Skeletal muscle cell (primary cell): ENCODE data around the gene CHST7.

Experiments used
- DNase-seq: peaks from one replicate; pipeline ENCODE4 v3.0.0-alpha.2; 2010; ENCODE audit warnings: low read depth
- H3K4me3 ChIP-seq: 2 replicates; pipeline ENCODE4 v1.5.1; 2011; ENCODE audit warnings: low read depth, mild to moderate bottlenecking, control low read depth, low read length, moderate library complexity

The CHST7 gene

DNA sequence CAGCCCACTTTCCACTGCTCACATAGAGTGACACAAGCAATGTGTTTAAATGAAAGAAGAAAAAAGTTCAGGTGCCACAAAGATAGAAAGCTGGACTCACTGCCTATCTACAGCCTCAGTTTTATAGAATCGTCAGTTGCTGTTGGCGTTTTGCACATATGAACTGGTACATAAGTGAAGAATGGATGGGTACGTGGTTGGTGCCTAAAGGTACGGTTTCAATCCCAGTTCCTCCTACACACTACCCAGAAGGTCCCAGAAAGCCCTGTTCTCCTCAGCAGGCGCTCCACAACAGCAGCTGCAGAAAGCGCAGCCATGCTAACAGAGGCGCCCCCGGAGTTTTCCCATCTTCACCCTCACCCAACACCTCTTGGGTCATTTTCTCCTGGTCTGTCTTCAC is 23.6 kb downstream of the CHST7 start:
- no peak for DNase-seq
- H3K4me3 ChIP-seq = no peak overlapping the region

DNA sequence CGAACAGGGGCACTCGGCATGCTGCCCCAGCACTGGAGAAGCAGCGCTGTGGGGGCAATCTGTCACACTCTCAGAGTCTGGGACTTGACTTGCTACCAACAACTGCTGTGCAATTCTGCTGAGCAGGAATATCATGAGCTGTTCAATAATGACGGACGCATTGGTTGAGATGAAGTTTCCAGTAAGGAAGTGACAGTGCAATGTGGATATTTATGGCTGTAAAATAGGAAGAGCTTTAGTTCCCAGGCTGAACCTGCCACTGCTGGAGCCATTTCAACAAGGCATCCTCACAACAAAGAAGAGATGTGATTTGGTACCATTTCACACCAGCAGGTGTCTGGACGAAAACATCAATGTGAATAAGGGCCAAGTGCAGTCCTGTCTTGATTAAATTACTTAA is 24.2 kb downstream of the CHST7 start:
- H3K4me3 ChIP-seq = no peak overlapping the region
- no peak for DNase-seq

DNA sequence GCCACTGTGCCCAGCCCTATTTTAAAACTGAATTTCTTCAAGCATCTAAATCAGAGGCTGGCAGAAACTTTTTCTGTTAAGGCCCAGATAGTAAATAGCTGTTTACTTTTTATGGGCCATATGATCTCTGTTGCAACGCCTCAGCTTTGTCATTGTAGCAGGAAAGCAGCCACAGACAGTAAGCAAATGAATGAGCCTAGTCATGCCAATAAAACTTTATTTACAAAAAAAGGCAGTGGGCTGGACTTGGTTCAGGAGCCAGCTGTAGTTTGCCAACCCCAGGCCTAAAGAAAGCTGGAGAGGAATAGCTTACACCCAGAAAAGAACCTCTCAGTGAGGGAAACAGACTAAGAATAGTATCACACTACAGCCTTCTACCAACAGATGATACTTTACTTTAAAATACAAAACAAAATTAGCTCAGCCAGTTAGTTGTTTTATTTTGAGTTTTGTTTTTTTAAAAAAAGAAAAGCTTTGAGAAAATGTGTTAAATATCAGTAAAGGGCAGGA is 25.5 kb downstream of the CHST7 start:
- no peak overlapping the region for H3K4me3 ChIP-seq
- DNase-seq = no peak

DNA sequence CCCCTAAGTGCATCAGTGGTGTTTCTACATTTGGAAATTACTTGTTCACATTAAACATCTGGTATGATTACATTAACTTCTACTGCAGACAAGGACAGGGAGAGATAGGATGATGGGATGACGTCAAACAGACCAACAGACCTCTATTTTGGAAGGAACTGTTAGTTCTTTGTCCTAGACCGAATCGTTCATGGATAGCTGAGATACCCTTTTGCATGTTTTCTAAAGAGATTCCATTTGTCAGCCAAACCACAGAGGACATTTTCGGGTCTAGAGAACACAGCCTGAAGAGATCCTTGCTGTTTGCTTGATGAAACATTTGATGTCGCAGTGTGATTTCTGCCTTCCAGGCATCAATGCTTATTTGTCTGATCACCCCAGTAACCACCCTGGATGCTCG is 27.7 kb downstream of the CHST7 start:
- DNase-seq = no peak
- H3K4me3 ChIP-seq = no peak overlapping the region

DNA sequence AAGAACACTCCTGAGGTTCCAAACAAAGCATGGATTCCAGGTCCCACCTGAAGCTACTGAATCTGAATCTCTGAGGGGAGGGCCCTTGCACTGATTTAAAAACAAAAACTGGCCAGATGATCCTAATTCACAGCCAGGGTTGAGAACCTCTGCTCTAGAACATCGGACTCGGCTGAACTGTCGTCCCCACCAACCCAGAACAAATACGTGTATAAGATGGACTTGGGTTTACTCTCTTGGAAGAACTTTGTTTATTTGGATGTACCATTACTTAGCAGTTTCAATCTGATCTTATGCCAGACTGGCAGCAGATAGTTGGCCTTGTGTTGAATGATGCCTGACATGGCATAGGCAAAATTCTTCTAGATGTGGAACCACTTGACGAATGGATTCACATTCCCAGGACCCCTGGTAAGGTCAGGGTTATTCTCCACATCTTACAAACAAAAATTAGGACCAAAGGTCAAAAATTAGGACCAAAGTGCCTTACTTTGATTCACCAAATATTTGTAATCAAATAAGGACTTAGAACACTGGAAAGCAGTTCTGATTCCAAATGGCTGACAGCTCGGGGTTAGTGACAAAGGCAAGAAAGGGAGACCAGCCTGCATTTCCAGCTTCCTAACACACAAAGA is 29.0 kb downstream of the CHST7 start:
- no peak overlapping the region for H3K4me3 ChIP-seq
- no peak for DNase-seq

DNA sequence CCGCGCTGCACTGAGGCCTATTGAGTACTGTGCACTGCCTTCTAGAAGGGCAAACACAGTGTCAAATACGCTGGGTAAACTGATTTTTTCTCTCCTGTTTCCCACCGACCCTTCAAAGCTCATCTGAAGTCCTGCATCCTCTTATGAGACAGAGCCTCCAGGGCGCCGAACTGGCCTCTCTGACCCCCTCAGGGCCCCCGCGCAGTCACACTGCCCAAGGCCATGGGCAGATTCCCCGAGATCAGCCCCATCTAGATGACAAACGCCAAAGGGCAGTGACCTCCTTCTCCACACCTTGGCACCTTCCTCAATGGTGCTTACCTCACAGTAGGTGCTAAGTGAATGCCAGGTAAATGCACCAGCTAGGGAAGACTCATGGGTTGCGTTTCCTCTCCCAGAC is 34.4 kb downstream of the CHST7 start:
- DNase-seq = no peak
- no peak overlapping the region for H3K4me3 ChIP-seq

DNA sequence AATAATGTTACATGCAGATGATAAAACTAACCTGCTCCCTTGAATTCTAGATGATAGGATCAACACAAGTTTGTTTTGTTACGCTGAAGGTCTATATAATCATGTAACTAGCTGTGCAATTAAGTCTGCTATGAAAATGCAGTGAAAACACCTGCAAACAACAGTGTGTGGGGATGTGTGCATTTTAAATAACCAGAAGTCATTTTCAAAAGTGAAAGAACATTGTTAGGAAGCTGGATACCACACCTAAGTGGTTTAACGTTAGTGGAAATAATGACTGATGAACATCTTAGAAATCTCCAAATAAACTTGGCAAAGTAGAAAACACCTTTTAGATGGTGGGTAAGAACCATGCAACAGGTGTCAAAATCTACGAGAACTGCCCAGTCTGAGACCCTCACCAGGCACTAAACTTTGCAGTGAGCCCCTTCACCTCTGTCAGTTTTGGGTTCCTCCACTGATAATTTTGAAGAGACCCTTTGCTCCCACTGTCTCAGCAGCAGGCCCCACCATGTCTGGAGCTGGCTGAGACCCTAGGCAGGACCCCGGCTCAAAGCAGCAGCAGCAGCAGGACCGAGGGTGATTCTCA is 36.6 kb downstream of the CHST7 start:
- no peak for DNase-seq
- no peak overlapping the region for H3K4me3 ChIP-seq

DNA sequence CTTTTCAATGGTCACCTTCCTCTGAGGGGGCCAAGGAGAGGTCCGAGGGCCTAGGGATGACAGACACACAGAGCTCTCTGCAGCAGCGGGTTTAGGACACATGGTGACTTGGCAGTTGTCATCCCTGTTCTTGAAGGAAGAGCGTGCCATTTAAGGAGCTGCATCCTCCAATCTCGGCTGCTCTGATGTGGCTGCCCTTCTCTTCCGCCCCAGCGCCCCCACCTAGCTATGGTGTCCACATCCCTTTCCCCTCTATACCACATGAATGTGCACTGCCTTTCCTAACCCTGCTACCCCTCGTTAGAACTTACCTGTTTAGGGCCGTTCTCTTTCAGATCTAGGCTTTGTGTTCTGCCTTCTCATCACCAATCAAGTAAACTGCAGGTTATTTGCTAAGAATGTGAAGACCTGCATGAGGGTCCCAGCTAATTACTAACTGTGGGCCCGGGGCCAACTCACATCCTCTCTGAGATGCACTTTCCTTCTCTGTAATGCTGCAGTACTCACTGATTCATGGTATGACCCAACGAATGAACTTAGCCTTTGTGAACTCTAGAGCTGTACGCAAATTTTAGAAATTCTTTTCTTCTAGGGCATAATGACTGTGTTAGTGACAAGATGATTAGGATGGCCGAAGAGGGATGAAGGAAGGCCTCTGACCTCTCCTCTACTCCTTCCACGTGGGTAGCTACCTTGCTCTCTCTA is 38.2 kb downstream of the CHST7 start:
- no peak overlapping the region for H3K4me3 ChIP-seq
- DNase-seq = no peak

DNA sequence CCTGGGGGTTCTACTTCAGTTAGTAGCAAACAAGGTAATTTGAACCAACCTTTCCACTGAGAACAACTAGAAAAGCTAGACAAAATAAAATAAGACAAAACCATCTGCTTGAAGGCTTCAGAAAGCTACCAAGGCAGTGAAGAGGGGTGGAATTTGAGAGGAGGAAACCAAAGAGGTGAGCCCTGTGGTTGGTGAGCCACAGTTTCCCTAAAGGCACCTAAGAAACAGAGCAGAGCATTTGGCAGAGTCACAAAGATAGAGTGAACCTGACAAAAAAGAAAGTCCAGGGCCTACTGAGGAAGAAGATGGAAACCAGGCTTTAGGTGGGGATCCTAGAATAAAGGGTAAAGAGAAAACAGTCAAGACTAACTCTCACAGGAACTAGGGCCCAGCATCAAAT is 44.3 kb downstream of the CHST7 start:
- H3K4me3 ChIP-seq = no peak overlapping the region
- DNase-seq = no peak

DNA sequence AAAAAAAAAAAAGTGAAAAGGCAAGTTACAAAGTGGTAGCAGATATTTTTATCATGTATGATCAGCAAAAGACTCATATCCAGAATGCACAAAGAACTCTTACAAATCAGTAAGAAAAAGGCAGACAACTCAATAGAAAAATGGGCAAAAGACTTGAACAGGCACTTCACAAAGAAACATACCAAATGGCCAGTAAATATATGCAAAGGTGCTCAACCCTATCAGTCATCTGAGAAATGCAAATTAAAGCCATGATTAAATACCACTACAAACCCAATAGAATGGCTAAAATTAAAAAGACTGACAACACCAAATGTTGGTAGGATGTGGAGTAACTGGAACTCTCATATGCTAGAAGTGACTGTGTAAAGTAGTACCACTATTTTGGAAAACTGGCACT is 45.4 kb downstream of the CHST7 start:
- no peak for DNase-seq
- H3K4me3 ChIP-seq = no peak overlapping the region

DNA sequence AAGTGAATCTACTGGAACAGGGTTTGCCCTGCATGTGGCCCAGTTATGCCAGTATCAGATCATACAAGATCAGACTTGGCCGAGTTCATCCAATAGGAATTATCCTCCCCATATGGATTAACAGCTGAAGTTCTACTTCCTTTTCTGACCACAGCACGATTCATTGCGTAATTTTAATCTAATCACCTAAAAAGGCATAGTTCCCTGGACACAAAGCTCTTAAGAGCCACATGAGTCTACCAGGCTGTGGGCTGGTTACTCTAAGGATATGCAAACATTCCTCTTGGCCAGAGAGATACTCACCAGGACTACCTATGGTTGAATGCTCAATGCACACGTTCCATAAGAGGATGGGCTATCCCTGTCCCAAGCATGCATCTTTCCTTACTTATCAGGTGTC is 46.9 kb downstream of the CHST7 start:
- no peak overlapping the region for H3K4me3 ChIP-seq
- DNase-seq = no peak

DNA sequence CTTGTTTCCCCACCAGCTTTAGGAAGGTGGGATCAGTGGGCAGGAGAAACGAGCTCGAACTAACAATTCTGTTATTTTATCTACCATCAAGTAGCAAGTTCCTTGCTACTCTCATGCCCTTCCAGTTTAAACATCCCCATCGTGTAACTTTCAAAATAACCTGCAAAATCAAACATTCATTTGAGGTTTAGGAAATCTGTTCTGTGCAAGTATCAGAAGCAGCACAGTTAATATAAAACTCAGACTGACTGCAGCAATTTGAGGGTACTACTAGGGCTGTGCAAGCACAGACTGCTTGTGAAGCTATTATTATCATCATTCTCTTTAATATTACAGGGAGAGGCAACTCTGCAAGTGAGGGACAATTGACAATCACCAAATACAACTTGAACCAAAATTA is 48.0 kb downstream of the CHST7 start:
- no peak for DNase-seq

DNA sequence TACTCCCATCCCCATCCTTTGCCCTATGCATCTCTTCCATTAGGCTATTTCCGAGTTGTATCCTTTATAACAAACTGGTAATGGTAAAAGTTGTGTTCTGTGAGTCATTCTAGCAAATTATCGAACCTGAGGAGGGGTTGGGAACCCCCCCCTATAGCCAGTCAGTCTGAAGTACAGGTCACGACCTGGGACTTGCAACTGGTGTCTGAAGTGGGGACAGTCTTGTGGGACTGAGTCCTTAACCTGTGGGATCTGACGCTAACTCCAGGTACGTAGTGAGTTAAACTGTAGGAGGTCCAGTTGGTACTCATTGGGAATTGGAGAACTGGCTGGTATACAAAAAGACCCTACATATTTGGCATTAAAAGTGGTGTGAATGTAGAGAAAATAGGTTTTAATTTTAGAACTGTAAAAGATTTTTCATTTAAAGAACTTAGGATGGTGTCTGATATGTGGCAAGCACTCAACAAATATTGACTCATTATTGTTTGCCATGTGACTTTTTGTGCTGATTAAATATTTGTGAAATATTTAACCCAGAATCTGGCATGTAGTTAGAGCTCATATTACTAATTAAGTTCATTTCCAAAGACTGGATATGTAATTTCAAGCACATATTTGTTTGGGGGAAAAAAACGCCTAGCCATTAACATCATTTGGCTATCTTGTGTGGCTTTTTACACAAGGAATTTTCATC is 50.7 kb downstream of the CHST7 start:
- no peak for DNase-seq
- no peak overlapping the region for H3K4me3 ChIP-seq

More for the DNA sequence above, 48.0 kb downstream of the CHST7 start:
- no peak overlapping the region for H3K4me3 ChIP-seq

DNA sequence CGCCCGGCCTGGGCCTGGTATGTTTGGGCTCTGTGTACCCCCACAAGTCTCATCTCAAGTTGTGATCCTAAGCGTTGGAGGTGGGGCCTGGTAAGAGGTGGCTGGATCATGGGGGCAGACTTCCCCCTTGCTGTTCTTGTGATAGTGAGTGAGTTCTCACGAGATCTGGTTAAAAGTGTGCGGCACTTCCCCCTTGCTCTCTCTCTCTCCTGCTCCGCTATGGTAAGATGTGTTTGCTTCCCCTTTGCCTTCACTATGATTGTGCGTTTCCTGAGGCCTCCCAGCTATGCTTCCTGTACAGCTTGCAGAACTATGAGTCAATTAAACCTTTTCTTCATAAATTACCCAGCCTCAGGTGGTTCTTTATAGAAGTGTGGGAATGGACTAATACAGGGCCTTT is 53.0 kb downstream of the CHST7 start:
- H3K4me3 ChIP-seq = no peak overlapping the region
- no peak for DNase-seq

DNA sequence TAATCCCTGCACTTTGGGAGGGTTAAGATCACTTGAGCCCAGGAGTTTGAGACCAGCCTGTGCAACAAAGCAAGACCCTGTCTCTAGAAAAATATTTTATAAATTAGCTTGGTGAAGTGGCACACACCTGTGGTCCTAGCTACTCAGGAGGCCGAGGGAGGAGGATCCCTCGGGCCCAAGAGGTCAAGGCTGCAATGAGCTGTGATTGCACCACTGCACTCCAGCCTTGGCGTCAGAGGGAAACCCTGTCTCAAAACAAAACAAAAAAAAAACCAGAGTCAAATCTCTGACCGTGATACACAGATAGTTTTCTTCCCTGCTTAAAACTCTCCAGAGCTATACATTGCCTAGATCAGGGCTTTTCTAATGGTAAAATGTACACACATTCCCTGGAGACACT is 53.5 kb downstream of the CHST7 start:
- DNase-seq = no peak
- H3K4me3 ChIP-seq = no peak overlapping the region

DNA sequence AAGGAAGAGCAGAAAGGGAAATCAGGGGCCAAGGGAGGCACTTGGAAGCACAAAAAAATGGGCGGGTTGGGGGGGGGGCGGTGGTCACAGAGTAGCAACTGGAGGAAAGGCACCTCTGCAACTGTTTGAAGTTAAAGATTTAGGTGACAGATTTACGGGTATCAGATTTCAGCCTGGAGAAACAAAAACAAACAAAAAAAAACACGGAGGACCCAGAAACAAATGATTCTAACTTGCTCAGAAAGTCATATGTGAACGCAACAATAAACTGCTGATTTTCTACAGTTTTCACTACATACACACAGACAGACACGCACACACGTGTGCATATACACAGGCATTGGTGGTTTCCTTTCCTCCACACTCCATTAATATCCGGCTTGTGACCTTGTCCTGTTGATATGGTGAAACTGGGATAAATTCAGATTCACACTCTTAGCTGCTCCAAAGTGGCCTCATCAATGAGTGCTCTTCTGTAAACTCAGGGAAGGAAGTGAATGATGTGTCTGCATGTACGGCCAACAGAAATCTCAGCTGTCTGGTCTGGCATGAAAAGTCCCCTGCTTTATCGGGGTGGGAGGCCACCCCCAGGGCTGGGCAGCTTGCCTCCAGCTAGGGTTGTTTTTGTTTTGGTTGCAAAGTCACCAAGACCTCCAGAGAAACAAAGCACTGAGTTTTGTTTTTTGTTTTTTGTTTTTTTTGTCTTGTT is 54.3 kb downstream of the CHST7 start:
- DNase-seq = no peak
- H3K4me3 ChIP-seq = no peak overlapping the region

DNA sequence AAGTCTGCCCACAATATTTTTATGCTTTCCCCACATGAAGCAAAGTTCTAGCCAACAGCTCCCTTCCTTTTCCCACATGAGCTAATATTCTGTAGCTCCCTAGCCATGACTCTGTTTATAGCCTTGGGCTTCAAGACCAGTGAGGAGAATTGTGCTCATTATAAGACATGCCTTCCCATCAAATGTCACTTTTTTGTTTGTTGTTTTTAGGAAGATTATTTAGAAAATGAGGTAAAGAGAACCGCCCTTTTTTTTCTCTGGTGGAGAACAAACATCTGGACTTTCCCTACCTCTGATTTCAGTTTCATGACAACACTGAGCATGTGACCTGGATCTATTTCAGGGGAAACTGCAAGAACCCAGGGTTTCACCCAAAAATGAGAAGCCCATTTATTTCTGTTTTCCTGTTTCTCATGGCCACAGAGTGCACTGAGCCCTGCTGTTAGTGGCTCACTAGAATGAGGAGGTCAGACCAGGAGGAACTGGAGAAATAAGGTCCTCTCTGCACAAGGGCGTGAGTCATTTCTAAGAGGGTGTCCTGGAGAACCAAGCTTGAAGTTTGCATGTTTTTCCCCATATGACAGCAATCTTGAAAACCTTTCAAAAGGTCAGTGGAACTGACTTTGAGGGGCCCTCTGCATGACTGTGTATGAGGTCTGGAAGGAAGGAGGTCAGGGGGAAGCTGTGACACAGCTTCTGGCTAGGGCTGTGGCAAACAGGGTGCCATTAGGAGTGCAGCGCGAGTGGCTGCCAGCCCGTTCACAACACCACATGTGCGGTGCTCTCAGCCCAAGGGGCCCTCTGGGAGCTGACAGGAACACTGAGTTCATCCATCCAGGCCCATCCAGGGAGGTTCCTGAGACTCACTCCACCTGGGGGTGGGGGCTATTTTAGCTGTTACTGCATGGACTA is 55.2 kb downstream of the CHST7 start:
- no peak for DNase-seq

DNA sequence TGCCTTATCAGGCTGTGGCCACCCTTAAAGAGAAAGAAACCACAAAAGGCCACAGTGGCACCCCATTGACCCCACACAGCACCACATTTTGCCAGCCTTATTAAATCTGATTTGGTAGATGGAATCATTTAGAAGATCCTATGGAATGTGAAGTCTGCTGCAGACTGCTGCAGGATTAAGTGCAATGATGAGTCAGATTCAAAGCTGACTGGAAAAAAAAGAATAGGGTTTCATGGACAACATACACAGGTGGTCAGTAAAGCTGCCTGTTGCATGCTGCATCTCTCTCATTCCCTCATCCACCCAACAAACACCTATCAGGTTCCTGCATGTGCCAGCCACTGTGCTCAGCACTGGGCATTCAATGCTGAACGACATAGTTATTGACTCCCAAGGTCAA is 56.6 kb downstream of the CHST7 start:
- no peak overlapping the region for H3K4me3 ChIP-seq
- no peak for DNase-seq

More for the DNA sequence above, 55.2 kb downstream of the CHST7 start:
- H3K4me3 ChIP-seq = no peak overlapping the region

DNA sequence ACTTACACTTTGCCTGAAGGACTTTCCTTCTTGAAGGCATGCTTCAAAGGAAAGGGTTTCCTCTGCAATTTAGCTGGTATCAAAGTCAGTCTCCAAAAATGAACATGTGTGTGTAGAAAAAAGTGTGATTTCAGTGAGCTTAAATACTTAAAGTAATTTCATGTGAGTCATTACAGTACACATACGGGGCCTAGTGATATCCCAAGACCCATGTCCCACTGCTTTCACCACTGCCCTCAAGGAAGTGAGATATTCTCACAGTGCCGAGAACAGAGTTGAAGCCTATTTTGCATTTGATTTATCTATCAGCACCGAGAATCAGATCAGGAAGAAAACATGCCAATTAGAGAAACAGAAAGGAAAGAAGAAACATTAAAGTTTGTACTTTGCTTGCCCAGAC is 61.0 kb downstream of the CHST7 start:
- H3K4me3 ChIP-seq = no peak overlapping the region
- no peak for DNase-seq
